Calu3 (cell line): ENCODE measurements around the gene OAS2. TPM values are rescaled to one million over a fixed set of nuclear protein-coding genes. Genes with fewer than 3 reads are reported as not detected.

Experiments used
- BruUV-seq: library from RNA; stranded (reverse); fragments of 400-500 nt; replicated peaks from 2 replicates; lab custom pipeline; 2021; lab: Mats Ljungman, UMichigan
- CTCF ChIA-PET: fragments of 300-600 bp; sonication (Branson Sonifier 250); formaldehyde crosslinking; loops from one replicate; lab custom pipeline; 2022; ENCODE audit warnings: antibody characterized with exemption; lab: Charles Lee
- DNase-seq: peaks from one replicate; pipeline ENCODE4 v3.0.0; 2022
- H3K27ac Mint-ChIP-seq: one replicate; pipeline ENCODE4 v1.8.0; 2022; ENCODE audit warnings: mixed read lengths; ENCODE audit not compliant: unreplicated experiment
- H3K27me3 Mint-ChIP-seq: one replicate; pipeline ENCODE4 v1.8.0; 2022; ENCODE audit warnings: mixed read lengths; ENCODE audit not compliant: unreplicated experiment
- H3K36me3 Mint-ChIP-seq: one replicate; pipeline ENCODE4 v1.8.0; 2022; ENCODE audit warnings: mild to moderate bottlenecking, moderate library complexity, mixed read lengths; ENCODE audit not compliant: insufficient read depth, unreplicated experiment
- H3K4me1 Mint-ChIP-seq: one replicate; pipeline ENCODE4 v1.8.0; 2022; ENCODE audit warnings: mild to moderate bottlenecking, low read depth, mixed read lengths; ENCODE audit not compliant: unreplicated experiment
- H3K4me3 Mint-ChIP-seq: one replicate; pipeline ENCODE4 v1.8.0; 2022; ENCODE audit warnings: mild to moderate bottlenecking, low read depth, moderate library complexity, mixed read lengths; ENCODE audit not compliant: unreplicated experiment
- H3K9me3 Mint-ChIP-seq: one replicate; pipeline ENCODE4 v1.8.0; 2022; ENCODE audit warnings: low read depth, mixed read lengths; ENCODE audit not compliant: unreplicated experiment
- CTCF ChIP-seq: fragments of 200-600 bp; IDR thresholded peaks from one replicate; pipeline ENCODE4 v1.8.0; 2022; ENCODE audit warnings: antibody characterized with exemption; ENCODE audit not compliant: unreplicated experiment
- intact Hi-C: fragments of 100-400 bp; cut with micrococcal nuclease; formaldehyde crosslinking; loops from one replicate; pipeline ENCODE4 v1.10.0; 2022; ENCODE audit not compliant: unreplicated experiment
- total RNA-seq: library from RNA; stranded (reverse); gene quantifications from 2 replicates; pipeline ENCODE4 v1.2.3, GENCODE V29; 2022

The OAS2 gene
- total RNA-seq, 1 experiment from 2014 or later, result 58.1 TPM

DNA sequence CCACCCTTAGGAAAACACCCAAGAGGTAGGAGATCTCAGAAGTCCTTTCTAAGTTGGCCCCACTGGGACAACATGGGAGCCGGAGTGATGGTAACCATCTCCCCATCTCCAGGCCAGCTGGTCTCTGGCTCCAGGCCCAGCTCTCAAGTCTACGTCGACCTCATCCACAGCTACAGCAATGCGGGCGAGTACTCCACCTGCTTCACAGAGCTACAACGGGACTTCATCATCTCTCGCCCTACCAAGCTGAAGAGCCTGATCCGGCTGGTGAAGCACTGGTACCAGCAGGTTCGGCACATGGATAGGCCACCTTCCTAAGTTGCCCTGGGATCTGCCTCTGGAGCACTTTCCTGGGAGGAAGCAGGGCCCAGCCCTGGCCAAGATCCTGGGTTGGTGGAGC lies 11.0 kb upstream of the OAS2 start:
- Mint-ChIP-seq H3K4me3 (no peak overlapping the region), H3K36me3 (peaks cover 21% of the 10 kb centered on the region), H3K4me1 (no peaks in the 10 kb centered on the region), H3K27ac (no peak overlapping the region), H3K9me3 (no peaks in the 10 kb centered on the region), H3K27me3 (no peaks in the 10 kb centered on the region)
- intact Hi-C loops, result no loop called here
- no peak for TF ChIP-seq CTCF
- DNase-seq, result no peak
- BruUV-seq, result no TSS peak
- CTCF ChIA-PET, result no interaction called here

- Mint-ChIP-seq H3K27ac (no peak overlapping the region), H3K27me3 (no peaks in the 10 kb centered on the region), H3K36me3 (peaks cover 15% of the 10 kb centered on the region), H3K4me3 (no peak overlapping the region), H3K9me3 (no peaks in the 10 kb centered on the region), H3K4me1 (no peaks in the 10 kb centered on the region)
- intact Hi-C loops, result no loop called here
- DNase-seq, result no peak
- no peak for TF ChIP-seq CTCF
- CTCF ChIA-PET, result no interaction called here
- BruUV-seq, result no TSS peak
These were observed 10.5 kb upstream of the OAS2 start for GRCh38 chr12:112967858-112968257.

- no peak overlapping the region for H3K4me3 Mint-ChIP-seq
- TF ChIP-seq CTCF, result no peak
- no peaks in the 10 kb centered on the region for H3K9me3 Mint-ChIP-seq
- H3K4me1 Mint-ChIP-seq, result no peaks in the 10 kb centered on the region
- H3K36me3 Mint-ChIP-seq, result peaks cover 9% of the 10 kb centered on the region
- no peak overlapping the region for H3K27ac Mint-ChIP-seq
- DNase-seq, result no peak
- intact Hi-C loops, result no loop called here
- H3K27me3 Mint-ChIP-seq, result no peaks in the 10 kb centered on the region
- CTCF ChIA-PET, result interaction anchor here (0.9 kb wide), 1 partner anchor 23 kb away, joined by 3 read pairs; no protein-coding TSS in a partner anchor
- no TSS peak for BruUV-seq
These were observed 8.6 kb upstream of the OAS2 start for GRCh38 chr12:112969547-112970306.

GRCh38 chr12:112970391-112970790 lies 7.9 kb upstream of the OAS2 start:
- H3K4me1 Mint-ChIP-seq, result no peaks in the 10 kb centered on the region
- no peaks in the 10 kb centered on the region for H3K27me3 Mint-ChIP-seq
- H3K4me3 Mint-ChIP-seq, result no peak overlapping the region
- H3K27ac Mint-ChIP-seq, result no peak overlapping the region
- H3K9me3 Mint-ChIP-seq, result no peaks in the 10 kb centered on the region
- H3K36me3 Mint-ChIP-seq, result peaks cover 6% of the 10 kb centered on the region
- no peak for TF ChIP-seq CTCF
- no TSS peak for BruUV-seq
- intact Hi-C loops, result no loop called here
- CTCF ChIA-PET, result interaction anchor here (0.9 kb wide), 1 partner anchor 22 kb away, joined by 3 read pairs; no protein-coding TSS in a partner anchor
- no peak for DNase-seq
